Lung (tissue), 12 donors: ENCODE results near the gene WDR35. TPM values are rescaled to one million over a fixed set of nuclear protein-coding genes. Genes with fewer than 3 reads are reported as not detected.

Source experiments
- ATAC-seq: fragments of 200-7000 bp; cut with Tn5 transposase; one replicate; pipeline ENCODE4 v1.9.1; 2020; ENCODE audit warnings: moderate number of reproducible peaks; ENCODE audit not compliant: insufficient read depth, low FRiP score
- DNase-seq, 3 donors: peaks; one replicate each; pipeline ENCODE4 v3.0.0-alpha.2; 2013 to 2017
- H3K27ac ChIP-seq, 2 donors: one replicate each; pipeline ENCODE4 v1.5.1; 2013; ENCODE audit warnings: mild to moderate bottlenecking in 2 of 2, moderate library complexity in 2 of 2, control low read depth in 1 of 2, inconsistent platforms in 1 of 2, low read depth in 1 of 2, low read length in 1 of 2
- H3K27me3 ChIP-seq, 3 donors: one replicate each; pipeline ENCODE4 v1.5.1; 2013; ENCODE audit warnings: low read length in 2 of 3; ENCODE audit not compliant: control insufficient read depth in 3 of 3, insufficient read depth in 3 of 3
- H3K36me3 ChIP-seq, 4 donors: one replicate each; pipeline ENCODE4 v1.5.1; 2013; ENCODE audit warnings: low read length in 4 of 4, mild to moderate bottlenecking in 1 of 4, moderate library complexity in 1 of 4; ENCODE audit not compliant: control insufficient read depth in 4 of 4, insufficient read depth in 4 of 4
- H3K4me1 ChIP-seq, 5 donors: one replicate each; pipeline ENCODE4 v1.5.1; 2013; ENCODE audit warnings: low read length in 5 of 5, mild to moderate bottlenecking in 2 of 5, moderate library complexity in 1 of 5; ENCODE audit not compliant: control insufficient read depth in 5 of 5, insufficient read depth in 5 of 5
- H3K4me3 ChIP-seq: one replicate; pipeline ENCODE4 v1.5.1; 2013; ENCODE audit warnings: mild to moderate bottlenecking, control low read depth, moderate library complexity
- H3K9ac ChIP-seq, 2 donors: one replicate each; pipeline ENCODE4 v1.5.1; 2013; ENCODE audit warnings: low read length in 2 of 2, control low read depth in 1 of 2; ENCODE audit not compliant: insufficient read depth in 1 of 2
- H3K9me3 ChIP-seq, 4 donors: one replicate each; pipeline ENCODE4 v1.5.1; 2013; ENCODE audit warnings: low read length in 3 of 4, mild to moderate bottlenecking in 1 of 4, moderate library complexity in 1 of 4; ENCODE audit not compliant: control insufficient read depth in 4 of 4, insufficient read depth in 3 of 4
- CTCF ChIP-seq: IDR thresholded peaks from 2 replicates; pipeline ENCODE4 v1.5.1; 2012; ENCODE audit warnings: mild to moderate bottlenecking; ENCODE audit errors: control extremely low read depth, extremely low read depth
- WGBS, 2 donors: extraction: QIAGEN DNeasy Blood & Tissue Kit; methylation state at CpG; one replicate each; pipeline ENCODE4 v1.1.7; 2013; 5-methylcytosine and 5-hydroxymethylcytosine counted together
- polyA plus RNA-seq, 2 donors: library from polyadenylated mRNA; stranded (reverse); fragments of 200-250 nt; gene quantifications; one replicate each; pipeline ENCODE4 v1.2.1, GENCODE V29; 2013
- total RNA-seq, 2 donors: library from RNA; depleted of rRNA in 1 of 2; stranded (reverse); fragments of >200 nt in 1 of 2; gene quantifications; one replicate each; pipeline ENCODE4 v1.2.1, GENCODE V29; 2014 to 2021
- donor health status: control.
- donor health status: control.
- donor health status: Bipolar disorder and iron deficiency.
- donor health status: healthy.
- donor health status: DM: yes; HTN: yes; CAD: no.

Gene WDR35
- total and polyA plus RNA-seq, 4 donors, result 2.8 to 25.9 (median 9.0) TPM

- Histone ChIP-seq H3K9me3 (no peaks in the 10 kb centered on the region), H3K27ac (no peak overlapping the region), H3K27me3 (no peaks in the 10 kb centered on the region), H3K4me1 (peaks cover 0 to 23% (median 4%) of the 10 kb centered on the region in 5 donors), H3K36me3 (no peaks in the 10 kb centered on the region), H3K9ac (no peak overlapping the region), H3K4me3 (no peak overlapping the region)
- no peak for TF ChIP-seq CTCF
- ATAC-seq (no peak), DNase-seq (peak in 2 of 3 donors; percentile 84 to 92)
Observed at GRCh38 chr2:19993731-19994130, 3.8 kb upstream of the WDR35 start.

- 87 to 95% methylated on average over 1 of the region's 1 CpG for WGBS, 2 donors
- no peak overlapping the region for H3K9ac ChIP-seq
Observed at GRCh38 chr2:19991895-19992294, 2.0 kb upstream of the WDR35 start.

GRCh38 chr2:19990416-19990728 is 467 bp upstream of the WDR35 start:
- peaks cover 0 to 6% (median 0%) of the 10 kb centered on the region in 4 donors for H3K36me3 ChIP-seq
- ATAC-seq (no peak), DNase-seq (no peak)
- H3K9me3 ChIP-seq, result no peaks in the 10 kb centered on the region
- peak overlapping the region in 1 of 2 donors; percentile 53 for H3K27ac ChIP-seq
- 21 to 23% methylated on average over 10 of the region's 10 CpGs for WGBS, 2 donors
- peaks cover 0 to 25% (median 7%) of the 10 kb centered on the region in 5 donors for H3K4me1 ChIP-seq
- no peak for TF ChIP-seq CTCF
- H3K27me3 ChIP-seq, result no peaks in the 10 kb centered on the region
- peak overlapping the region; percentile 43 for H3K4me3 ChIP-seq
- H3K9ac ChIP-seq, result peak overlapping the region in 1 of 2 donors; percentile 18

More at GRCh38 chr2:19991895-19992294, 2.0 kb upstream of the WDR35 start:
- ATAC-seq (no peak), DNase-seq (no peak)
- Histone ChIP-seq H3K4me3 (no peak overlapping the region), H3K27me3 (no peaks in the 10 kb centered on the region), H3K36me3 (peaks cover 0 to 5% (median 0%) of the 10 kb centered on the region in 4 donors), H3K4me1 (peaks cover 0 to 25% (median 7%) of the 10 kb centered on the region in 5 donors), H3K27ac (no peak overlapping the region), H3K9me3 (no peaks in the 10 kb centered on the region)
- TF ChIP-seq CTCF, result no peak

GRCh38 chr2:19989342-19989666 is 601 bp downstream of the WDR35 start:
- TF ChIP-seq CTCF, result no peak
- Histone ChIP-seq H3K36me3 (peaks cover 0 to 6% (median 1%) of the 10 kb centered on the region in 4 donors), H3K27ac (peak overlapping the region in 1 of 2 donors; percentile 51), H3K9me3 (no peaks in the 10 kb centered on the region), H3K4me3 (peak overlapping the region; percentile 63), H3K9ac (peak overlapping the region; percentile 18 to 62), H3K4me1 (peaks cover 0 to 22% (median 7%) of the 10 kb centered on the region in 5 donors), H3K27me3 (no peaks in the 10 kb centered on the region)
- no peak for ATAC-seq
- no peak for DNase-seq
- 7 to 13% methylated on average over 8 of the region's 8 CpGs for WGBS, 2 donors
